ENCODE measurements around the gene AMBP. TPM values are rescaled to one million over a fixed set of nuclear protein-coding genes. Genes with fewer than 3 reads are reported as not detected.

AMBP gene
- total and polyA plus RNA-seq, 2 of the 13 experiments (the other 11 are each of a cell fraction or from before 2014, with no cell fraction given): 1,510 to 2,580 TPM

DNA sequence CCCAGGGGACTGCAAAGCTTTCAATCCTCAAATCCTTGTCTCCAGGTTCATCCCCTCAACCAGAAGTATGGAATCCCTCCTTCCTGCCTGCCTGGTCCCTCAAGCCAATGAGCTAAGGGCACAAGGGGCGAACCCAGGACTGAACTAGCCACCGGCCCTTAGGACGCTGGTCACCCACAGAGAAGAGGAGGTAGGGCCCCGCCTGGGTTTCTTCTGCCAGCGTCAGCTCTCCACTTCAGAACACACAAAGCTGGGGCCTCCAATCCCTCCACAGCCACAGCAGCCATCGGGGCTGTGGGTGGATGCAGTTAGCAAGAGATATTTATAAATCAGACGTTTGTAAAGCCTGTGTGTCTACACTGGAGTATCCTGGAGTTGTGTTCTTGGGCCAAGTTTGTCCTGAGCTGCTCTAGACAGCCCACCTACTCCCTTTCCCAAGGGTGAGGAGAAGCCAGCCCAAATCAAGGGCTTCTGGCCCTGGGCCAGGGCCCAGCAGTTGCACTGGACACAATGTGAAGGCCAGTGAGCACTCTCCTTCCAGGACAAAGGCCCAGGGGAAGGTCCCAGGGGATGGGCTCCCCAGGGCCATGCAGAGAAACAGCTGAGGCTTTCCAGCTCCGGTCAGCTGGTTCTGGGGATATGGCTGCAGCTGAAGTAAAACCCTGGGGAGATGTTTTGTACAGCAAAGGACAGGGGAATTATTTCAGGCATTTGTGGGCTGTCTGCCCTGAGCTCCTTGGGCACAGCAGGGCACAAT lies 18.9 kb downstream of the AMBP start (continued):
- TF ChIP-seq, protein P1, sequence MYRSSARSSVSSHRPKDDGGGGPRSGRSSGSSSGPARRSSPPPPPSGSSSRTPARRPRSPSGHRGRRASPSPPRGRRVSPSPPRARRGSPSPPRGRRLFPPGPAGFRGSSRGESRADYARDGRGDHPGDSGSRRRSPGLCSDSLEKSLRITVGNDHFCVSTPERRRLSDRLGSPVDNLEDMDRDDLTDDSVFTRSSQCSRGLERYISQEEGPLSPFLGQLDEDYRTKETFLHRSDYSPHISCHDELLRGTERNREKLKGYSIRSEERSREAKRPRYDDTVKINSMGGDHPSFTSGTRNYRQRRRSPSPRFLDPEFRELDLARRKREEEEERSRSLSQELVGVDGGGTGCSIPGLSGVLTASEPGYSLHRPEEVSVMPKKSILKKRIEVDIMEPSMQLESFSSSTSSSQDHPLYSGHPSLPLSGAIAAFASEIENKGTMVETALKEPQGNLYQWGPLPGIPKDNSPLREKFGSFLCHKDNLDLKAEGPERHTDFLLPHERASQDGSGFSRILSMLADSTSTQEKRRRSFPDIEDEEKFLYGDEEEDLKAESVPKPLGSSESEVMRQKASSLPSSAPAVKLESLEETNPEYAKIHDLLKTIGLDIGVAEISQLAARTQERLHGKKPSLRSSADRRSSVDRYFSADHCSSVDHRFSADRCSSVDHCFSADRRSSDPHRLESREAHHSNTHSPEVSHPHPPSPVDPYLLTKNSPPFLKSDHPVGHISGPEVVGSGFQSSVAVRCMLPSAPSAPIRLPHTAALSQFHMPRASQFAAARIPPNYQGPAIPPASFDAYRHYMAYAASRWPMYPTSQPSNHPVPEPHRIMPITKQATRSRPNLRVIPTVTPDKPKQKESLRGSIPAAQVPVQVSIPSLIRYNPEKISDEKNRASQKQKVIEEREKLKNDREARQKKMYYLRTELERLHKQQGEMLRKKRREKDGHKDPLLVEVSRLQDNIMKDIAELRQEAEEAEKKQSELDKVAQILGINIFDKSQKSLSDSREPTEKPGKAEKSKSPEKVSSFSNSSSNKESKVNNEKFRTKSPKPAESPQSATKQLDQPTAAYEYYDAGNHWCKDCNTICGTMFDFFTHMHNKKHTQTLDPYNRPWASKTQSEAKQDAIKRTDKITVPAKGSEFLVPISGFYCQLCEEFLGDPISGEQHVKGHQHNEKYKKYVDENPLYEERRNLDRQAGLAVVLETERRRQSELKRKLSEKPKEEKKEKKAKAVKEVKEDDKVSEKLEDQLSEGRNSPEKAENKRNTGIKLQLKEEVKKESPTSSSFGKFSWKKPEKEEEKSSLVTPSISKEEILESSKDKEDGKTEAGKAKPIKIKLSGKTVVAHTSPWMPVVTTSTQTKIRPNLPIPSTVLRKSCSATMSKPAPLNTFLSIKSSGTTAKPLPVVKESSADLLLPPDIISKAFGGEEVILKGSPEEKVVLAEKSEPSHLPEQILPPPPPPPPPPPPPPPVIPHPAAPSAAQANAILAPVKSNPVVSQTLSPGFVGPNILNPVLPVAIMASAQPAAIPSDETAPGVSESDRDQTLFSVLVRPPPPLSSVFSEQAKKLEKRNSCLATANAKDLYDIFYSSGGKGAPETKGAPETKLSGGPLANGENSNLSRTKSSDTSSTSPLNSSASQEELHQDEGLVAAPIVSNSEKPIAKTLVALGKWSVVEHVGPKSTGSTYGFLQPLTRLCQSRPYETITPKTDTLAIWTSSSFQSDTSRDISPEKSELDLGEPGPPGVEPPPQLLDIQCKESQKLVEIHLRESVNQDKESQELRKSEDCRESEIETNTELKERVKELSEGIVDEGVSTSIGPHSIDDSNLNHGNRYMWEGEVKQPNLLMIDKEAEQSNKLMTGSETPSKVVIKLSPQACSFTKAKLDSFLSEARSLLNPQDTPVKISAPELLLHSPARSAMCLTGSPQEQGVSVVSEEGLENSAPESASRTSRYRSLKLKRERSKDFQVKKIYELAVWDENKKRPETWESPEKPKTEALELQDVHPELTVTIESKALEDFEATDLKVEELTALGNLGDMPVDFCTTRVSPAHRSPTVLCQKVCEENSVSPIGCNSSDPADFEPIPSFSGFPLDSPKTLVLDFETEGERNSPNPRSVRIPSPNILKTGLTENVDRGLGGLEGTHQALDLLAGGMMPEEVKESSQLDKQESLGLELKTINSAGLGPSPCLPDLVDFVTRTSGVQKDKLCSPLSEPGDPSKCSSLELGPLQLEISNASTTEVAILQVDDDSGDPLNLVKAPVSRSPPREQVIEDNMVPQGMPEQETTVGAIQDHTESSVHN (CRISPR knock-in tag; IDR thresholded peaks at IDR 0.05): no peak
- no peak for TF ChIP-seq TRIM24 (CRISPR knock-in tag; IDR thresholded peaks at IDR 0.05)
- no peak for TF ChIP-seq BRCA1 (CRISPR knock-in tag; IDR thresholded peaks at IDR 0.05)
- TF ChIP-seq ZNF572 (CRISPR knock-in tag; IDR thresholded peaks at IDR 0.05): no peak
- TF ChIP-seq, protein P2, sequence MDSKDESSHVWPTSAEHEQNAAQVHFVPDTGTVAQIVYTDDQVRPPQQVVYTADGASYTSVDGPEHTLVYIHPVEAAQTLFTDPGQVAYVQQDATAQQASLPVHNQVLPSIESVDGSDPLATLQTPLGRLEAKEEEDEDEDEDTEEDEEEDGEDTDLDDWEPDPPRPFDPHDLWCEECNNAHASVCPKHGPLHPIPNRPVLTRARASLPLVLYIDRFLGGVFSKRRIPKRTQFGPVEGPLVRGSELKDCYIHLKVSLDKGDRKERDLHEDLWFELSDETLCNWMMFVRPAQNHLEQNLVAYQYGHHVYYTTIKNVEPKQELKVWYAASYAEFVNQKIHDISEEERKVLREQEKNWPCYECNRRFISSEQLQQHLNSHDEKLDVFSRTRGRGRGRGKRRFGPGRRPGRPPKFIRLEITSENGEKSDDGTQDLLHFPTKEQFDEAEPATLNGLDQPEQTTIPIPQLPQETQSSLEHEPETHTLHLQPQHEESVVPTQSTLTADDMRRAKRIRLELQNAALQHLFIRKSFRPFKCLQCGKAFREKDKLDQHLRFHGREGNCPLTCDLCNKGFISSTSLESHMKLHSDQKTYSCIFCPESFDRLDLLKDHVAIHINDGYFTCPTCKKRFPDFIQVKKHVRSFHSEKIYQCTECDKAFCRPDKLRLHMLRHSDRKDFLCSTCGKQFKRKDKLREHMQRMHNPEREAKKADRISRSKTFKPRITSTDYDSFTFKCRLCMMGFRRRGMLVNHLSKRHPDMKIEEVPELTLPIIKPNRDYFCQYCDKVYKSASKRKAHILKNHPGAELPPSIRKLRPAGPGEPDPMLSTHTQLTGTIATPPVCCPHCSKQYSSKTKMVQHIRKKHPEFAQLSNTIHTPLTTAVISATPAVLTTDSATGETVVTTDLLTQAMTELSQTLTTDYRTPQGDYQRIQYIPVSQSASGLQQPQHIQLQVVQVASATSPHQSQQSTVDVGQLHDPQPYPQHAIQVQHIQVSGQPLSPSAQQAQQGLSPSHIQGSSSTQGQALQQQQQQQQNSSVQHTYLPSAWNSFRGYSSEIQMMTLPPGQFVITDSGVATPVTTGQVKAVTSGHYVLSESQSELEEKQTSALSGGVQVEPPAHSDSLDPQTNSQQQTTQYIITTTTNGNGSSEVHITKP (CRISPR knock-in tag; IDR thresholded peaks at IDR 0.05; ENCODE audit: low read depth): no peak
- TF ChIP-seq, protein P3, sequence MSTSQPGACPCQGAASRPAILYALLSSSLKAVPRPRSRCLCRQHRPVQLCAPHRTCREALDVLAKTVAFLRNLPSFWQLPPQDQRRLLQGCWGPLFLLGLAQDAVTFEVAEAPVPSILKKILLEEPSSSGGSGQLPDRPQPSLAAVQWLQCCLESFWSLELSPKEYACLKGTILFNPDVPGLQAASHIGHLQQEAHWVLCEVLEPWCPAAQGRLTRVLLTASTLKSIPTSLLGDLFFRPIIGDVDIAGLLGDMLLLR (CRISPR knock-in tag; IDR thresholded peaks at IDR 0.05): no peak
- TF ChIP-seq, protein P4, sequence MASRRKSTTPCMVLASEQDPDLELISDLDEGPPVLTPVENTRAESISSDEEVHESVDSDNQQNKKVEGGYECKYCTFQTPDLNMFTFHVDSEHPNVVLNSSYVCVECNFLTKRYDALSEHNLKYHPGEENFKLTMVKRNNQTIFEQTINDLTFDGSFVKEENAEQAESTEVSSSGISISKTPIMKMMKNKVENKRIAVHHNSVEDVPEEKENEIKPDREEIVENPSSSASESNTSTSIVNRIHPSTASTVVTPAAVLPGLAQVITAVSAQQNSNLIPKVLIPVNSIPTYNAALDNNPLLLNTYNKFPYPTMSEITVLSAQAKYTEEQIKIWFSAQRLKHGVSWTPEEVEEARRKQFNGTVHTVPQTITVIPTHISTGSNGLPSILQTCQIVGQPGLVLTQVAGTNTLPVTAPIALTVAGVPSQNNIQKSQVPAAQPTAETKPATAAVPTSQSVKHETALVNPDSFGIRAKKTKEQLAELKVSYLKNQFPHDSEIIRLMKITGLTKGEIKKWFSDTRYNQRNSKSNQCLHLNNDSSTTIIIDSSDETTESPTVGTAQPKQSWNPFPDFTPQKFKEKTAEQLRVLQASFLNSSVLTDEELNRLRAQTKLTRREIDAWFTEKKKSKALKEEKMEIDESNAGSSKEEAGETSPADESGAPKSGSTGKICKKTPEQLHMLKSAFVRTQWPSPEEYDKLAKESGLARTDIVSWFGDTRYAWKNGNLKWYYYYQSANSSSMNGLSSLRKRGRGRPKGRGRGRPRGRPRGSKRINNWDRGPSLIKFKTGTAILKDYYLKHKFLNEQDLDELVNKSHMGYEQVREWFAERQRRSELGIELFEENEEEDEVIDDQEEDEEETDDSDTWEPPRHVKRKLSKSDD (CRISPR knock-in tag; IDR thresholded peaks at IDR 0.05; ENCODE audit: low read depth): no peak
- TF ChIP-seq, protein P5, sequence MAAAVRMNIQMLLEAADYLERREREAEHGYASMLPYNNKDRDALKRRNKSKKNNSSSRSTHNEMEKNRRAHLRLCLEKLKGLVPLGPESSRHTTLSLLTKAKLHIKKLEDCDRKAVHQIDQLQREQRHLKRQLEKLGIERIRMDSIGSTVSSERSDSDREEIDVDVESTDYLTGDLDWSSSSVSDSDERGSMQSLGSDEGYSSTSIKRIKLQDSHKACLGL (CRISPR knock-in tag; IDR thresholded peaks at IDR 0.05): no peak
